AML-193 (cell line): ENCODE results near the gene TMPRSS9.
"Not testable (repeated sequence)": the region's sequence is repeated elsewhere in the genome, so short reads cannot be mapped to it uniquely, and the experiment has no call there.

ENCODE experiments used
- DNase-seq, 2 experiments: peaks; one replicate each; lab custom pipeline; 2025; lab: John Stamatoyannopoulos, UW

The TMPRSS9 gene

DNA sequence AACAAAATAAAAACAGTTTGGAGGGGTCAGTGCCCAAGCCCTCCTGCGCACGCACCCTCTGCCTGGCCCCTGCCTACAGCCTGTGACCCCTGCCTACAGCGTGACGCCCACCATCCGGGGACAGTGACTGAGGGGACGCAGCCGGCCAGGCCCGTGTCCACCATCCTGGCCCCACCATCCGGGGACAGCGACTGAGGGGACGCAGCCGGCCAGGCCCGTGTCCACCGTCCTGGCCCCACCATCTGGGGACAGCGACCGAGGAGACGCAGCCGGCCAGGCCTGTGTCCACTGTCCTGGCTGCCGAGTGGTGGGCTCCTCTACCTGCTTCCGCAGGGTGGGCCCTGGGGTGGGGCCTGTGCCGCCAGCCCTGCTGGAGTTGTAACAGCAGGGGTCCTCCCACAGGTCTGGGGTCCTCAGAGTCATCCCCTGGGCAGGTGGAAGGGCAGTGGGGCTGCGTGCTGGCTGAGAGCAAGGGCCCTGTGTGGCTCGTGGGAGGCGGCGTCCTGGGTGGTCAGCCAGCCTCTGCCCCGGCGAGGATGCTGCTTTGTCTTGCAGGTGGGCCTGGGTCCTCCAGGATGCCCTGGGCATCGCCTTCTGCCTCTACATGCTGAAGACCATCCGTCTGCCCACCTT is 17.3 kb upstream of the TMPRSS9 start:
- DNase-seq: no peak

DNA sequence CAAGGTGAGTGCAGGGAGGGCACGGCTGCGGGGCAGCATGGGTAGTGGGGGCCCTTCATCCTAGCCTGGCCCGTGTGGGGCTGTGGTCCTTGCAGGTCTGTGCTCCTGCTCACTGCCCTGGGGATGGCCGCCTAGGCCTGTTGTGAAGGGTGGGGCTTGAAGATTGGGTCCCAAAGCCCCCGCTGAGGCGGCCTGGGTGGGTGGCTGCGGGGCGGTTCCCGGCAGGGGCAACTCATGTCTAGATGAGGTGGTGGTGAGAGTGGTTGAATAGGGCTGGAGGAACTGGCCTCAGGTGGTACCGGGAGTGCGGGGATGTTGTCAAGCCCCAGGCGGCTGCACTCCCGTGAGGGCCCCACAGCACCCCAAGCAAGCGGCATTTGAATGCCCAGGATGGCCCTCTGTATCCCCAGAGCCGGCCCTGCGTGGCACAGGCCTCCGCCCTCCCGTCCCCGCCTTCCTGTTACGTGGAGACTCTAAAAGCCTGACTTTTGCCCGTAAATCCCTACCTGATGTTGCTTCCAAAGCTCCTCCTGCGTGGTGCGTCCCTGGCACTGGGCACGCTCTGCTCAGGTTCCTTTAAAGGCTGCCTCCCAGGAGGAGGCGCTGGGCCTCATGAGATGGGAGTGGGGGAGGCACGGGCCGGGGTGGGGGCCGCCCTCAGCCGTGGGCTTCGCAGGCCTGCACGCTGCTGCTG is 16.6 kb upstream of the TMPRSS9 start:
- DNase-seq: no peak

DNA sequence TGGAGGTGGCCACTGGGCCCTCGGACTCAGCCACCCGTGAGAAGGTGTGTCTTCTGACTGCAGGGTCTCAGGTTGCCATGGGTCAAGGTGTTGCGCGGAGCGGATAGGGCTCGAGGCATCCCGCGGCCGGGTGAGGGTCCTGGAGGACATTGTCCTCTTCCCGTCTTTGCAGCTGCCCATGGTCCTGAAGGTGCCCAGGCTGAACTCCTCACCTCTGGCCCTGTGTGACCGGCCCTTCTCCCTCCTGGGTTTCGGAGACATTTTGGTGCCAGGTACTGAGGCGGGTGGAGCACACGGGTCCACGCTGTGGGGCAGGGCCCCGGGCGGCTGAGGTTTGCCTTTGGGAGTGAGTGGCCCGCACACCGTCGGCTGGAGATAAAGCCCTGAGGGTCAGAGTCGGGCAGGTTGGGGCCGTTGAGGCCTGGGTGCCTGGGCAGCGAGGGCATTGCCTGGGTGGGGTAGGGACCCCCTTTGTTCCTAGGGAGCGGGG is 15.6 kb upstream of the TMPRSS9 start:
- no peak for DNase-seq

DNA sequence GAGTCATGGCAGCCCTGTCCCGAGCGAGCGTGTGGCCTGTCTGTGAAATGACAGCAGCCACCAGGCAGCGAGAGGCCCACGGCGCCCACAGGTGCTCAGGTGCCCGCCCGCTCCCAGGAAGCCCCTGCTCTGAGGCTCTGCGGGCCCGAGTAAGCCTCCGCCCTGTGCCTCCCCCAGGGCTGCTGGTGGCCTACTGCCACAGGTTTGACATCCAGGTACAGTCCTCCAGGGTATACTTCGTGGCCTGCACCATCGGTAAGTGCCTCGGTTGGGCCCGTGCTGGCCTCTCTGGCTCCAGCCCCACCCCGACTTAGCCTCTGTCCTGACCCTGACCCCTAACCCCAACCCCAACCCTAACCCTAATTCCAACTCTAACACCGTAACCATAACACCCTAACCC is 15.0 kb upstream of the TMPRSS9 start:
- DNase-seq: no peak

DNA sequence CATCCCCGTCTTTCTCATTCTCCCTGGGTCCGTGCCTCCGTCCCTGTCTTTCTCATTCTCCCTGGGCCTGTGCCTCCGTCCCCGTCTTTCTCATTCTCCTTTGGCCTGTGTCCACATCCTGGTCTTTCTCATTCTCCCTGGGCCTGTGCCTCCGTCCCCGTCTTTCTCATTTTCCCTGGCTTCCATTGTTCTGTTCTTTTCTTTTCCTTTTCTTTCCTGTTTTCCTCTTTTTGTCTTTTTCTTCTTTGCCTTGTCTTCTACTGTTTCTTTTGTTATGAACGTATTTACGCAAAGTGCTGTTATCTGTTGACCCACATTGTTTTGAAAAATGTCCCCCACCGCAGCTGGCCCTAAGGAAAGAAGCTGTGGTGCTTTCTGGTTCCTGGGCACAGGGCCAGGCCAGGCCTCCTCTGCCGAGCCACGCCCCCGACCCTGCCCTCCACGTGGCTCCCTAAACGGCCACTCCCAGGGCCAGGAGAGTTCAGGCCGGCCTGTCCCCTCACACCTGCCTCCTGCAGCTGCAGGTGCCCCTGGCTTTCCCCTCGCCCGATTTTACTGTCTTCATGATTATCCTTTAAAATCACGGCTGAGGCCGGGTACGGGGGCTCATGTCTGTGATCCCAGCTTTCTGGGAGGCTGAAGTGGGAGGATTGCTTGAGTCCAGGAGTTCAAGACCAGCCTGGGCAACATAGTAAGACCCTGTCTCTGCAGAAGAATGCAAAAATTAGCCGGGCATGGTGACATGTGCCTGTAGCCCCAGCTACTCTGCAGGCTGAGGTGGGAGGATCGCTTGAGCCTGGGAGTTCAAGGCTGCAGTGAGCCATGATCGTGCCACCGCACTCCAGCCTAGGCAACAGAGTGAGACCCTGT is 14.0 kb upstream of the TMPRSS9 start:
- no peak for DNase-seq

DNA sequence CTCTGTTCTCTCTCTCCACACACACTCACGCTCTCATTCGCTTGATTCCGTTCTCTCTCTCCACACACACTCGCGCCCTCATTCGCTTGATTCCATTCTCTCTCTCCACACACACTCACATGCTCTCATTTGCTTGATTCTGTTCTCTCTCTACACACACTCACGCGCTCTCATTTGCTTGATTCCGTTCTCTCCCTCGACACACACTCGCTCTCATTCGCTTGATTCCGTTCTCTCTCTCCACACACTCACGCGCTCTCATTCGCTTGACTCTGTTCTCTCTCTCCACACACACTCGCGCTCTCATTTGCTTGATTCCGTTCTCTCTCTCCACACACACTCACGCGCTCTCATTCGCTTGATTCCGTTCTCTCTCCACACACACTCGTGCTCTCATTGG is 10.2 kb upstream of the TMPRSS9 start:
- DNase-seq: not testable (repeated sequence)

DNA sequence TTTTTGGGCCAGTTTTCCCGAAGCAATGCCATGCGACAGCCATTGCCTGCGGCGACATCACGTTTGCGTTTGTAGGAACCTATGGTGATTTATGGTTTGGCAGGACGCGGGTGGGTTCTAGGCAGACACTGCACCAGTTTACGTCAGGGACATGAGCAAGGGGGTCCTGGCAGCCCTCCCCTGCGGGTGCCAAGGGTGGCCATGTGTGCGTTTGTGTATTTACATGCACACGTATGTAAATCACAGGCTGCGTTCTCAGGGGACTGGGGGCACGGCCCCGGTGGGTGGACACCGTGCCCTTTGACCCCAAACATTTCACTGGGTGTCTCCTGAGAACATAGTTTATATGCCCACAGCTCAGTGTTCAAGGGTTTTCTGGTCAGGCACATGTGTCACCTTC is 9.4 kb upstream of the TMPRSS9 start:
- DNase-seq: no peak

DNA sequence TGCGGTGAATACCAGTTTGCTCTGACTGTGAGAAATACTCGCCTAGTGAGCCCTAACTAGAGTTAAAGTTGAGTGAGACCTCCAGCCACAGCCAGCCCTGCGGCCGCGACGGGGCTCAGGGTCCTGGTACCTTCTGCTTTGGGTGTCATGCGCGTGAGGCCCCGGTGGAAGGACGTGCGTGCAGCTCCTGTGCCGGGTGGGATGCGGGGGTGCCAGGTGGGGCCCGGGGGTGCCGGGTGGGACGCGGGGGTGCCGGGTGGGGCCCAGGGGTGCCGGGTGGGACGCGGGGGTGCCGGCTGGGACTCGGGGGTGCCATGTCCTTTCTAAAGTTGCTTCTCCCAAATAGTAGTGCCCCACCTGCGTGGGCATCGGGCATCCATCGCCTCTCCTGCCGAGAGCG is 8.5 kb upstream of the TMPRSS9 start:
- no peak for DNase-seq

DNA sequence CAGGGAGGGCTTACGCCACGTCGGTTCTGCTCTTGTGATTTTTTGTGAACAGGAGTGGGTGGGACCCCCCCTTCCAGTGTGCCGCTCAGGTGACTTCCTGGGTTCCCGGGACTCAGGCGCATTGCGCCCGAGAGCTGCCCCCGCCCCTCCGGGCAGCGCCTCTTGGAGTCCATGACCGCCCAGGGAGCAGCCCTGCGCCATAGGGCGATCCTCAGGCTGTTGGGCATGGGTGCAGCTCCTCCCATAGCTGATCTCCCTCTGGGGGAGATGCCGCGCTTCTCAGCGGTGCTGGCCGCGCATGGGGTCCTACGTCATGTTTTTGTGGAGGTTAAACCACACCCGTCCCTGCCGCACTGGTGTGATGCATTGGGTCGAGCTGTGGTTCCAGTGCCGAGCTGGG is 7.9 kb upstream of the TMPRSS9 start:
- DNase-seq: no peak

DNA sequence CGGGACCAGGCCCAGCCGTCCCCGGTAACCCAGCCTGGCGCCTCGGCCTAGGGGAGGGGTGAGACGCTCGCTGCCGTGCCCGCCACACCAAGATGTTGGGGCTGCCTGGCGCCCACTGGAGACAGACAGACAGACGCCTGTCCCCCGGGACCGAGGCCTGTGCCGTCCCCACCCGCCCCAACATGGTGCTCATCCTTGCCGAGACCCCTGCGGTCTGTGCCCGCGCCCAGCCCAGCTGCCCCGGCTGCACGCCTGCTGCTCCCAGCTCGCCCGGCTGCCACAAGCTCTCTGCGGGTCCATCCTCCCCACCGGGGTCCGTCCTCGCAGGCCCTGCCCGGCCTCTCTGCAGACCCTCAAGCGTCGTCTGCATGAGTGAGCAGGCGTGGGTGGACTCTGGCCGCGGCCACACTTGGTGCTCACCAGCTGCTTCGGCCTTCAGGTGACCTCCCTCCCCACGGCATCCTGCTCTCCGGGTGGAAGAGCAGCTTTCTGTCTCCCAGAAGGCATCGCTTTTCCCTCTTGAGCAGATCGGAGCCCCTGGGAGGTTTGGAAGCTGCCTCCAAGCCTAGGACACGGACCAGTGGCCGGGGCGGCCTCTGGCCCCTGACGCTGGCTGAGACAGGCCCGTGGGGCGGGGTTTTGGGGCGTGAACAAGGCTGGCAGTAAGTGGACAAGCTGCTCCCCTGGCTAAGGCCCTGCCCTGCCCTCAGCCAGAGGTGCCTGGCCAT is 6.7 kb upstream of the TMPRSS9 start:
- DNase-seq: no peak

DNA sequence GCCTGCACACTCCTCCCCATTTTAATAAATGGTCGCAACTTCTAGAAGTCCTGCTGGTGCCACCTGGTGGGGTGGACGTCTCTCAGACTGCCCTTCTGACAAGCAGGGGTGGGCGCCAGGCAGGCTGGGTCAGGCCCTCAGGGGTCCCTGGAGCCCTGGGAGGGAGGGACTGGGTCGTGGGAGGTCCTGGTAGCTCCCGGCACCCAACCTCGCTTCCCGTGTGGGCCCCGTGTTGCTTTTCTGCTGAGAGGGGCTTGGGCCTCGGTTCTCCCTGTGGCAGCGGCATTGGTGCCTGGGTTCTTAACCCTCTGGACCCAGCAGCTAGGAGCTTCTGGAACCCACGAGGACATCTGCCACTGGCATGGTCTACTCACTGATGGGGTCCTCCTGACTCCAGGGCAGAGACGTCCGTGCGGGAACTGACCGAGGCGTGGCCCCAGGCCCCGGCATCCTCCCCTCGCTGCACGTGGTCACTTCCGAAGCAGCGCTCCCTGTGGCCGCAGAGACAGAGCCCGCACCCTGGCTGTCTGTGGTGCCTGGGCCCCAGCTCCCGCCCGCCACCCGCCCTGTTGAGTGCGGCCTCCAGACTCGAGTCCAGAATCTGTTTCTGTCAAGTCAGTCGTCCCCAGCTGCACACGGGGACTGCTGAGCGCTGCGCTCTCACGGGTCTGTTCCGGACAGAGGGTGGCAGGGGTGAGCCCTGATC is 6.0 kb upstream of the TMPRSS9 start:
- DNase-seq: no peak

DNA sequence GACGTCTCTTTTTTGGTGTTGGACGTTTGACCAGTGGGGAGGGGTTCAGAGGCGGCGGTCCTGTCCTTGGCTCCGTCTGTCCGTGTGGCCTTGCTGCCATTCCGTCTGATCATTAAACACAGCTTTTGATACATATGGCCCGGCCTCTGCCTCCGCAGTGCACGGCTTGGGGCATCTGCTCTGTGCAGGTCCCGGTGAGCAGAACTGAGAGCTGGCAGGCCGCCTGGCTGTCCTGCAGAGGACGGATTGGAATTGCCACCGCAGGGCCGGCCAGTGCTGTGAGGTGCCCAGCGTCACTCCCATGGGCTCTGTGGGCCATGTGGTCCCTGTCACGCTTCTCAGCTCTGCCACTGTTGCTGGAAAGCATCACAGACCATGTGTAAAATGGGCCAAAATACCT is 5.4 kb upstream of the TMPRSS9 start:
- no peak for DNase-seq

DNA sequence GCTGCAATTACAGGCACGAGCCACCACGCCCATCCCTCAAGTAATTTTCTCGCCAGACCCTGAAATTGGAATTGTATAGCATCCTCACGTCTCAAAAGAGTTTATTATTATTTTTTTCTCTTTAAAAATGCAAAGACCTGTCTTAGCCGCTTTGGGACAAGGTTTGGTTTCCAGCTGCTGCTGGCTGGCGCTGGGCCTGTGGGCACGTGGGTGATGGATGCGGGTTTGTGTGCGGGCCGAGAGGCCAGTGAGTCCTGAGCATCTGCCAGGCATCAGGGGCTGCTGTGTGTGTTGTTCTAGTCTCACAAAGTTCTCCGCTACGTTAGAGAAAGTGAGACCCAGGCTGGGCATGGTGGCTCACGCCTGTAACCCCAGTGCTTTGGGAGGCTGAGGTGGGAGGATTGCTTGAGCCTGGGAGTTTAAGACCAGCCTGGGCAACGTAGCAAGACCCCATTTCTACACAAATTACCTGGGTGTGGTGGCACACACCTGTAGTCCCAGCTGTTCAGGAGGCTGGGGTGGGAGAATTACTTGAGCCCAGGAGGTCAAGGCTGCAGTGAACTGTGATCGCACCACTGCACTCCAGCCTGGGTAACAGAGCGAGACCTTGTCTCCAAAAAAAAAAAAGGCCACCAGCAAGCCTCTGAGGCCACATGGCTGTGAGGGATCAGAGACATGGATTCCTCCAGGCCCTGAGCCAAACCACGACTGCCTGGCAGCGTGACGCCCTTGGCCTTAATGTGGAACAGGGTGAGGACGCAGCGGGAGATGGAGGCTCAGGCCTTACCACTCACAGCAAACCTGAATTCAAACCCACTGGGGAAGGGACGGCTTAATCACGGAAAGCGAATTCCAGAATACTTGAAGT is 4.7 kb upstream of the TMPRSS9 start:
- DNase-seq: no peak

DNA sequence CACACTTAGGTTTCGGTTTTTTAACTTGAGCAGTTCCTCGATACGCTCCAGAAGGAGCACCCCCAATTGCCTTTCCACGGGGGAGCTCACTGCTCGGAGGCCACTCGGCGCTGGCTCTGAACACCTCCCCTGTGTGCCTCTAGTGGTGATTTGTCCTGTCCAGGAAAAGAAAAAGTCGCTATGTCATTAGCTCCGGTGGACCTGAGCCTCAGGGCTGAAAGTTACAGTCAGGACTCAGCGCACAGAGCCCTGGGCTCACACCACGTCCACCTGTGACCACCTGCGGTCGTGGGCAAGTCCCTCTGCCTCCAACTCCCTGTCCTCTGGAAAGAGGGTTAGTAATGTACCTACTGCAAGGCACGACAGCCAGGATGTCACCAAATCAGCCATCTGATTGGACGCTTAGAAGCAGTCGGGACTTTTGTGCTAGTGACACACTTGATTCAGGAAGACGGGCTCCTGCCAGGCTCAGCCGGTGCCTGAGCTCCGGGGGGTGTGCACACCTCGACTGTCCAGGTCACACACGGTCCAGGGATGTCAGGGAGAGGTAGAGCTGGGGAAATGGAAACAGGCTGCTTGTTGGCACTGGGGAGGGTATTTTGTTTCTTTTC is 3.9 kb upstream of the TMPRSS9 start:
- no peak for DNase-seq

DNA sequence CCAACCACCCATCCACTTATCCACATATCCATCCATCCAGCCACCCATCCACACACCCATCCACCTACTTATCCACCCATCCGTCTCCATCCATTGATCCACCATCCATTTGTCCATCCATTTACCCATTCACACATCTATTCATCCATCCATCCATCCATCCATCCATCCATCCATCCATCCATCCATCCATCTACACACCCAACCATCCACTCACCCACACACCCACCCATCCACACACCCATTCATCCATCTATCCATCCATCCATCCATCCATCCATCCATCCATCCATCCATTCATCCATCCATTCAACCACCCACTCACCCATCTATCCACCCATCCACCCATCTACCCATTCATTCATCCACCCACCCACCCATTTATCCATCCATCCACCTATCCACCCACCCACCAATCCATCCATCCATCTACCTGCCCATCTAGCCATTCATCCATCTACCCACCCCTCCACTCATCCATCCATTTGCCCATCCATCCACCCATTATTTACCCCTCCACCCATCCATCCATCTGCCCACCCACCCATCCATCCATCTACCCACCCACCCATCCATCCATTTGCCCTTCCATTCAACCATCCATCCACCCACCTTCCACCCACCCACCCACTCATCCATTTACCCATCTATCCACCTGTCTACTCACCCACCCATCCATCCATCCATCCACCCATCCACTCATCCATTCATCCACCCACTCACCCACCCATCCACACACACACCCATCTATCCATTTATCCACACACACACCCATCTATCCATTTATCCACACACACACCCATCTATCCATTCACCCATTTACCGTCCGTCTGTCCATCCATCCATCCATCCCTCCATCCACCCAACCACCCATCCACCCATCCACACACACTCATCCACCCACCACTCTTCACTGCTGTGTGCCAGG is 2.5 kb upstream of the TMPRSS9 start:
- DNase-seq: no peak

DNA sequence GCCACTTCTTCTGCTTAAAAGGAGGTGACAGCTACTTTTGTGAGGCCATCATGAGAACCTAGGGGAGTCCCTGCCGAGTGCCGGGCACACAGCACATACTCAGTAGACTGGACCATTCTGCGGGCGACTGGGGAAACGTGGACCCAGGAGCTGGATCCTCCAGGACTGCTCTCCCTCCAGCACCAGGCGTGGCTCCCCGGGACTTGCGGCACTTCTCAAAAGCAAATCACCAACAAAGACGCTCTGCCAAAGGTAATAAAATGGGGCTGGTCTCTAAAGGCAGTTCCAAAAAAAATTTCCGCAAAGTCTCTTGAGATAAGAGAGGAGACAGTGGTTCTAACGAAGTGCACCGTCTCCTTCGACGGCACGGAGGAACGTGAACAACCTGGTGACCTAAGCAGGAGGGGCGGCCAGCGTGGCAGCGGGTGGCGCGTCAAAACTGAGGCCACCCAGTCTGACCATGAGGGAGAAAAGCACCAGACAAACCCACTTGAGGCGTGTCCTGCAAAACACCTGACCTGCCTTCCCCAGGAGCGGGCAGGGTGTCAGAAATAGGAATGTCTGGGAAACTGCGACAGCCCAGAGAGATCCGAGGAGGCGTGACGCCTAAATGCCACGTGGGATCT is 1.4 kb upstream of the TMPRSS9 start:
- DNase-seq: no peak

DNA sequence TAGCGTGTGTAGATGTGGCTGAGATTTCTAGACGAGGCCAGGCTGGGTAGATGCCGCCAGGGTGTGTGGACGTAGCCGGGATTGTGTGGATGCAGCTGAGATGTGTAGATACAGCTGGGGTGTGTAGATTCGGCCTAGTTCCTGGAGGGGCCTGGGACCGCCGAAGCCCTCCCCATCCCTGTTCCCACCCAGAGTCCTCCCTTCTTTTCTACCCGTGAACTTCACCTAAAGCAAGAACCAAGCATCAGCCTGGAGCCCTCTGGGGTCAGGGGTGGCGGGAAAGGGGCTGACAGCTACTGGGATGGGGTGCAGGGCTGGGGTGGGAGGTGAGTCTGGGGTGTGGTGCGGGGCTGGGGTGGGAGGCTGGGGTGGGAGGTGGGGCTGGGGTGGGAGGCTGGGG is 768 bp downstream of the TMPRSS9 start:
- no peak for DNase-seq

DNA sequence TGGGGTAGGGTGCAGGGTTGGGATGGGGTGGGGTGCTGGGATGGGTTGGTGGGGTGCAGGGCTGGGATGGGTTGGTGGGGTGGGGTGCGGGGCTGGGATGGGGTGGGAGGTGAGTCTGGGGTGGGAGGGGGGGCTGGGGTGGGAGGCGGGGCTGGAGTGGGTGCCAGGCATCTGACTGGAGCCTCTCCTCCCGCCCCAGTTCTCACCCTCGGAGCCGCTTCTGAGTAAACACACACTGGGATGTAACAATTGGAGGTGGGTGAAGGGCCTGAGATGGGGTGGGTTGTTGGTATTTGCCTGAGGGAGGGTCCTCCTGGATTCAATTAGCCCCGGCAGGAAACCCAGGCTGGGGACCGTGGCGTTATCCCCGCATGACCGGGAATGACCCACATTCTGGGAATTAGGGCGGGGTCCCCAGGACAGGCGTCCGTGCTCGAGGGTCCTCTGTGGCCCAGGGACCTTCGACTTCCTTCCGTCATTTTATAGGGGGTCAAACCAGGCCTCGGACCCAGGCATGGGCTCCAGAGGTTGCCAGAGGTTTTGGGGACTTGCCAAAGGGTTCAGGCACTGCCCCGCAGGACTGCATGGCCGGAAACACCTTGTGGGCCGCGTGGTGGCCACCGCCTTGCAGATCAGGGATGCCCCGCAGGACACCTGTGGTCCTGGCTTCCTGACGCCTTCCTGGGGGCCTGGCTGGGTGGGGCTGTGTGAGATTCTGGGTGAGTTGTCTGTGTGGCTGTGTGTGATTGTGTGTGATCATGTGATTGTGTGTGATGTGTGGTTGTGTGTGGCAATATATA is 1.4 kb downstream of the TMPRSS9 start:
- DNase-seq: no peak
